ENCODE data around the gene PLCL1. TPM values are rescaled to one million over a fixed set of nuclear protein-coding genes. Genes with fewer than 3 reads are reported as not detected.

PLCL1 gene
- total RNA-seq, 2 donors from 2014 or later, result 2.0 to 2.9 TPM

DNA sequence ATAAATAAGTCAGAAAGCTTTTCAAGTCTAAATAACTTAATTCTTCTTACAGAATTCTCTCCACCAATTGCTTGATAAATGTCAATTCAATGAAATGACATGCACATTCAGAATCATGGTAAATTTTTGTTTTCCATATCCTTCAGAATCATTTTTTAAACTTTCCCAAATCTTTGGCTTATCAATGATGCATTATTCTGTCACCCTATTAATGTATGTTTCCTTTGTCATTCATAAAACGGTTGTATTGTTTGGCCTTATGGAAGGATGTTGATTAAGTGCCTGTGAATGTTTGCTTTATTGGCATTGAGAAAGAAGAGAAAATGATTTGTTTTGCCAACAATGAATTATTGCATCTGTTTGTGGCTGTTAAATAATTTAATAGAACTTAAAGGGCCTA is 260.9 kb downstream of the PLCL1 start:
- no peak for TF ChIP-seq POLR2A (IDR thresholded peaks at IDR 0.05)
- TF ChIP-seq, protein P1, sequence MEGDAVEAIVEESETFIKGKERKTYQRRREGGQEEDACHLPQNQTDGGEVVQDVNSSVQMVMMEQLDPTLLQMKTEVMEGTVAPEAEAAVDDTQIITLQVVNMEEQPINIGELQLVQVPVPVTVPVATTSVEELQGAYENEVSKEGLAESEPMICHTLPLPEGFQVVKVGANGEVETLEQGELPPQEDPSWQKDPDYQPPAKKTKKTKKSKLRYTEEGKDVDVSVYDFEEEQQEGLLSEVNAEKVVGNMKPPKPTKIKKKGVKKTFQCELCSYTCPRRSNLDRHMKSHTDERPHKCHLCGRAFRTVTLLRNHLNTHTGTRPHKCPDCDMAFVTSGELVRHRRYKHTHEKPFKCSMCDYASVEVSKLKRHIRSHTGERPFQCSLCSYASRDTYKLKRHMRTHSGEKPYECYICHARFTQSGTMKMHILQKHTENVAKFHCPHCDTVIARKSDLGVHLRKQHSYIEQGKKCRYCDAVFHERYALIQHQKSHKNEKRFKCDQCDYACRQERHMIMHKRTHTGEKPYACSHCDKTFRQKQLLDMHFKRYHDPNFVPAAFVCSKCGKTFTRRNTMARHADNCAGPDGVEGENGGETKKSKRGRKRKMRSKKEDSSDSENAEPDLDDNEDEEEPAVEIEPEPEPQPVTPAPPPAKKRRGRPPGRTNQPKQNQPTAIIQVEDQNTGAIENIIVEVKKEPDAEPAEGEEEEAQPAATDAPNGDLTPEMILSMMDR (IDR thresholded peaks at IDR 0.05), result no peak
- intact Hi-C loops (cut with DNase I), result no loop called here
- 16 to 27% methylated on average over 1 of the region's 1 CpG for WGBS, 2 donors

DNA sequence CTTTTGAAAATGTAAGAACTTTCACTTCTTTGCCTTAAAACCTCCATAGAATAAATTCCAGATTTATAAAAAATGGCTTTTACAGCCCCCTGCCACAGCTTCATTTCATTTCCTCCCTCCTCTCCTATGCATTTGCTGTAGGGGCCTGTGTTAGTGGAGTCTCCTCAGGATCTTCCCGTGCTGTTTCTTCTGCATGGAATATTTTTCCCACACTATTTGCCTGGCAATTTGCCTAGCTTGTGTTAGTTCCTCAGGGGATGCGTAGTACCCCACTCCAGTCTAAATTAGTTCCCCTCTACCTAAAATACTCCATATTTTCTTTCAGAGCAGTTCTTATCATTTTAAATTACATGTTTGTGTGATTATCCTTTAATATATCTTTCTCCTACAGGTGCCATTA is 262.2 kb downstream of the PLCL1 start:
- Histone ChIP-seq H3K4me3 (no peak overlapping the region), H3K27me3 (no peaks in the 10 kb centered on the region), H3K4me1 (no peaks in the 10 kb centered on the region), H3K36me3 (replicated peaks in 1 of 2; ENCODE audit: insufficient read depth in 1 of 2, low read depth in 2 of 2) (no peaks in the 10 kb centered on the region), H3K27ac (no peak overlapping the region), H3K9me3 (no peaks in the 10 kb centered on the region)
- DNase-seq, result no peak
- intact Hi-C loops (cut with DNase I), result no loop called here
- TF ChIP-seq POLR2A (IDR thresholded peaks at IDR 0.05), result no peak
- TF ChIP-seq, protein P1 (IDR thresholded peaks at IDR 0.05), result no peak
- ATAC-seq, result no peak
- WGBS, 2 donors, result 87 to 90% methylated on average over 2 of the region's 2 CpGs

More for the DNA sequence above, 260.9 kb downstream of the PLCL1 start:
- ATAC-seq (no peak), DNase-seq (no peak)
- Histone ChIP-seq H3K9me3 (no peaks in the 10 kb centered on the region), H3K4me3 (no peak overlapping the region), H3K27ac (no peak overlapping the region), H3K36me3 (replicated peaks in 1 of 2; ENCODE audit: insufficient read depth in 1 of 2, low read depth in 2 of 2) (no peaks in the 10 kb centered on the region), H3K4me1 (no peaks in the 10 kb centered on the region), H3K27me3 (no peaks in the 10 kb centered on the region)

DNA sequence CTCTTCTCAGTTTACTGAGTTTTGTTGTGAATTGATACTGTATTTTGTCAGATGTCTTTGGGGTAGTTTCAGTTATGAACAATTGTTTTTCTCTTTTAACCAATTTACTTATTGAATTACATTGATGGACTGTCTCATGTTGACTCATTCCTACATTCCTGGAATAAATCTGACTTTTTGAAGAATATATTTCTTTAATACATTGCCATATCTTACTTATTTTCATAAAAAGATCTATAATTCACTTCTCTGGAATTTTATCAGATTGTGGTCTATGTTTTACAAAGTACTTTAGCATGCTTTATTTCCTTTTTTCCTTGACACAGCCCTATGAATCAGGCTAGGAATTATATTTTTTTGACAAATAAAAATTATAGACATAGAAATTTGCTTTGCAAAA is 268.3 kb downstream of the PLCL1 start:
- ATAC-seq, result no peak
- Histone ChIP-seq H3K4me3 (no peak overlapping the region), H3K36me3 (replicated peaks in 1 of 2; ENCODE audit: insufficient read depth in 1 of 2, low read depth in 2 of 2) (no peaks in the 10 kb centered on the region), H3K9me3 (no peaks in the 10 kb centered on the region), H3K27me3 (no peaks in the 10 kb centered on the region), H3K4me1 (no peaks in the 10 kb centered on the region), H3K27ac (no peak overlapping the region)
- intact Hi-C loops (cut with DNase I), result no loop called here
- DNase-seq, result no peak
- TF ChIP-seq POLR2A (IDR thresholded peaks at IDR 0.05), result no peak
- TF ChIP-seq, protein P1 (IDR thresholded peaks at IDR 0.05), result no peak

DNA sequence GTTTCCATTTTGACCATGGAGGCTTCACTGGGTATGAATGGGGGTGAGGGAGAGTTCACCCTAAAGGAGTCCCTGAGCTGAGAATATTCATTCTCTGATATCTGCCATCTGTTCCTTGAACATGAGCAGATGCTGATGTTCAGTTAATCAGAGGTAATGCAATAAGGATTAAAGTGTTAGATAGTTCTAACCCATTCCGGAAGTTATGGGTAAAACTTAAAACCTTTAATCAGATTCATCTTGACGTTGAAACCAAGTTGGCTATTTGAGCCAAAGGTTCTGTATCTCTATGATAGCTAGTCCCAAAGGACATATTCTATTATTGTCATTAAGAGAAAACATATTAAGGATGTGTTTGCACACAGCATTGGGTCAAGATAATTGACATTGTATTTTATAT is 268.9 kb downstream of the PLCL1 start:
- H3K27me3 ChIP-seq, result no peaks in the 10 kb centered on the region
- intact Hi-C loops (cut with DNase I), result no loop called here
- 91 to 92% methylated on average over 2 of the region's 2 CpGs for whole genome bisulfite sequencing, 2 donors
- no peak overlapping the region for H3K27ac ChIP-seq
- DNase-seq (no peak), ATAC-seq (no peak)
- no peaks in the 10 kb centered on the region for H3K36me3 ChIP-seq (replicated peaks in 1 of 2; ENCODE audit: insufficient read depth in 1 of 2, low read depth in 2 of 2)
- H3K9me3 ChIP-seq, result no peaks in the 10 kb centered on the region
- TF ChIP-seq POLR2A (IDR thresholded peaks at IDR 0.05), result no peak
- TF ChIP-seq, protein P1 (IDR thresholded peaks at IDR 0.05), result no peak
- no peak overlapping the region for H3K4me3 ChIP-seq
- no peaks in the 10 kb centered on the region for H3K4me1 ChIP-seq

DNA sequence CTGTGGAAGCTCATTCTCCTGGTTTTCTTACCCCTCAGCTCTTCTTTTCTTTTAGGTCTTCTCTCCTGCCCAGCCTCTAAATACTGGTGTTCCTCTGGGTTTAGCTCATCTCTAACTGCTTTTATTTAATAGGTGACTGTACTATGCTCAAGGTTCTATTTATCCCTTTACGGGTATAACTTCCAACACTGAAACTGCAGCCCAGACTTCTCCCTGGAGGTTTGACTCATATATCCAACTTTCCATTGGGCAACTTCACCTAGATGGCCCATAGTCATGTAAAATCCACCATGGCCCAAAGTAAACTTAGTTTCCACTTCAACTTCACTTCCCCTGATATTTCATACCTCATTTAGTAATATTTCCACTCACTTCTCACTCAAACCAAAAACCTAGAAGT is 273.1 kb downstream of the PLCL1 start:
- H3K27ac ChIP-seq, result no peak overlapping the region
- WGBS, 2 donors, result 90 to 92% methylated on average over 1 of the region's 1 CpG
- no peak for TF ChIP-seq POLR2A (IDR thresholded peaks at IDR 0.05)
- TF ChIP-seq, protein P1 (IDR thresholded peaks at IDR 0.05), result no peak
- ATAC-seq (no peak), DNase-seq (no peak)
- no peak overlapping the region for H3K4me3 ChIP-seq
- intact Hi-C loops (cut with DNase I), result no loop called here
- no peaks in the 10 kb centered on the region for H3K4me1 ChIP-seq
- H3K27me3 ChIP-seq, result no peaks in the 10 kb centered on the region
- H3K9me3 ChIP-seq, result no peaks in the 10 kb centered on the region
- no peaks in the 10 kb centered on the region for H3K36me3 ChIP-seq (replicated peaks in 1 of 2; ENCODE audit: insufficient read depth in 1 of 2, low read depth in 2 of 2)
